Activated CD4-positive, CD25-positive, alpha-beta regulatory T cell treated with anti-CD3 and anti-CD28 coated beads, Interleukin-2, amount 50 U/mL, for 24 hours (primary cell): ENCODE results near the gene OR4A15.

Experiments used
- ATAC-seq, 2 donors: fragments of 150-1000 bp; cut with Tn5 transposase; one replicate each; pipeline ENCODE4 v1.10.0; 2021; ENCODE audit warnings: mild to moderate bottlenecking in 1 of 2, moderate library complexity in 1 of 2

OR4A15 gene

GRCh38 chr11:55367674-55368073 lies at the start of gene OR4A15:
Gene OR4A15, plus strand, starts transcription at chr11:55367974. Its CDS starts 0 bp downstream, at chr11:55367974.
- no peak for ATAC-seq

GRCh38 chr11:55324500-55324899 lies 43.3 kb upstream of the OR4A15 start:
- ATAC-seq = no peak

- ATAC-seq = no peak
These were observed 24.9 kb upstream of the OR4A15 start, which contains the start of gene OR4A16 for GRCh38 chr11:55342901-55343300. Gene OR4A16, plus strand, starts transcription at chr11:55343201. Its CDS starts 0 bp downstream, at chr11:55343201.

GRCh38 chr11:55345306-55345705 lies 22.5 kb upstream of the OR4A15 start:
- ATAC-seq = no peak

GRCh38 chr11:55349032-55349431 lies 18.7 kb upstream of the OR4A15 start:
- no peak for ATAC-seq

GRCh38 chr11:55357560-55358184 lies 10.1 kb upstream of the OR4A15 start:
- no peak for ATAC-seq

- no peak for ATAC-seq
These were observed 33.2 kb downstream of the OR4A15 start for GRCh38 chr11:55401011-55401410.
